ENCODE results near the gene PLA2G2C. TPM values are rescaled to one million over a fixed set of nuclear protein-coding genes. Genes with fewer than 3 reads are reported as not detected.

Gene PLA2G2C
- total RNA-seq, 5 donors from 2014 or later (not counting 1 experiment from before 2014, with no cell fraction given), result 0.85 TPM; not detected in 4

DNA sequence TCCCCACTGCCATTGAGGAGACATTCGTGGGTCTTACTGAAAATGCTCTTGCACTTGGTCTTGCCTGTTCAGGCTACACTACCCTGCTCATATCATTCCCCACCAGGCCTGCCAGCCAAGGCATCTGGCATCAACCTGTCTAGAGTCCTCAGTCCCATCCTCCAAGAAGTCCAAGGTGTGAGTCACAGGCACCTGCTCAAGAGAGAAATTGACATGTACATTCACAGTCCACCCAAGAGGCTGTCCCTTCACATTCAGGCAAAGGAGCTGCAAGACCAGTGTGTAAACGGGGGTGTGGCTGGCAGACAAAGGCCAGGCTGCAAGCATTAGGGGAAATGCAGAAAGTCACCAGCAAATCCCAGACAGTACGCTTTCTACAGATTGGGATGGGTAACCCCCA is 13.1 kb upstream of the PLA2G2C start:
- ChIA-PET POLR2A (no interaction called here), CTCF (no interaction called here)
- Mint-ChIP-seq H3K36me3 (no peaks in the 10 kb centered on the region), H3K27ac (no peak overlapping the region), H3K4me3 (no peak overlapping the region), H3K9me3 (no peaks in the 10 kb centered on the region), H3K4me1 (peaks cover 0 to 3% (median 0%) of the 10 kb centered on the region in 3 donors), H3K27me3 (peaks cover 25 to 29% of the 10 kb centered on the region in 2 donors)
- peaks cover 0 to 3% of the 10 kb centered on the region in 2 experiments for H3K4me1 ChIP-seq (ENCODE audit: control insufficient read depth in 1 of 2, extremely low read depth in 1 of 2, insufficient read depth in 2 of 2, low read length in 2 of 2)
- H3K9me3 ChIP-seq, result no peaks in the 10 kb centered on the region
- peaks cover 0 to 21% of the 10 kb centered on the region in 2 experiments for H3K27me3 ChIP-seq (replicated peaks in 1 of 2; ENCODE audit: control insufficient read depth in 2 of 2, extremely low read depth in 1 of 2, insufficient read depth in 2 of 2, low read length in 1 of 2)
- no peak overlapping the region for H3K4me3 ChIP-seq (ENCODE audit: control insufficient read depth in 1 of 2, extremely low read depth in 1 of 2, low read length in 1 of 2)
- WGBS (ENCODE audit: insufficient coverage), result 22% methylated on average over 2 of the region's 3 CpGs
- H3K27ac ChIP-seq (ENCODE audit: low read length), result no peak overlapping the region
- H3K36me3 ChIP-seq (ENCODE audit: control insufficient read depth in 2 of 2, extremely low read depth in 1 of 2, insufficient read depth in 1 of 2, low read length in 1 of 2), result no peaks in the 10 kb centered on the region
- ATAC-seq (replicated peaks in 1 of 4), result no peak
- DNase-seq, result no peak

- Histone ChIP-seq H3K9me3 (no peaks in the 10 kb centered on the region), H3K4me3 (ENCODE audit: control insufficient read depth in 1 of 2, extremely low read depth in 1 of 2, low read length in 1 of 2) (no peak overlapping the region), H3K27me3 (replicated peaks in 1 of 2; ENCODE audit: control insufficient read depth in 2 of 2, extremely low read depth in 1 of 2, insufficient read depth in 2 of 2, low read length in 1 of 2) (peaks cover 0 to 21% of the 10 kb centered on the region in 2 experiments), H3K4me1 (ENCODE audit: control insufficient read depth in 1 of 2, extremely low read depth in 1 of 2, insufficient read depth in 2 of 2, low read length in 2 of 2) (peaks cover 0 to 3% of the 10 kb centered on the region in 2 experiments), H3K27ac (ENCODE audit: low read length) (no peak overlapping the region), H3K36me3 (ENCODE audit: control insufficient read depth in 2 of 2, extremely low read depth in 1 of 2, insufficient read depth in 1 of 2, low read length in 1 of 2) (no peaks in the 10 kb centered on the region)
- no peaks in the 10 kb centered on the region for H3K36me3 Mint-ChIP-seq
- CTCF ChIA-PET, result no interaction called here
- no peak overlapping the region for H3K27ac Mint-ChIP-seq
- H3K9me3 Mint-ChIP-seq, result no peaks in the 10 kb centered on the region
- H3K4me1 Mint-ChIP-seq, result peaks cover 0 to 3% (median 0%) of the 10 kb centered on the region in 3 donors
- ATAC-seq (replicated peaks in 1 of 4) (no peak), DNase-seq (no peak)
- 77% methylated on average over 5 of the region's 7 CpGs for WGBS (ENCODE audit: insufficient coverage)
- POLR2A ChIA-PET, result no interaction called here
- peaks cover 25 to 32% of the 10 kb centered on the region in 2 donors for H3K27me3 Mint-ChIP-seq
- no peak overlapping the region for H3K4me3 Mint-ChIP-seq
These were observed 12.6 kb upstream of the PLA2G2C start for GRCh38 chr1:20198918-20199317.

DNA sequence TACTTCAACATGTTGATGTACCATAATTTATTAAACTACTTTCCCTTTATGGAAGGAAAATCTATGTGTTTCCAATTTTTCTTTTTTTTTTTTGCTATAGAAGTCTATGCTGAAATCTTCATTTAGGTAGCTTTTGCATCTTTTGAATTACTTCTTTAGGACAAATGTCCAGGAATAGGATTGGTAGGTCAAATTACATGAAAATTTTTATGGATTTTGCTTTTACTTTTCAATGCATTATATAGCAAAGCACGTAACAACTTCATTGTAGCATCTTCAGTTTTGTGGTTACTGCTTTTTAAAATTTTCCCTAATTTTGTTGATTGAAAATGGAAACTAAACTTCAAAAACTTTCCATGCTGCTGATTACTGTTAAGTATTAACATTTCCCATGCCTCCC is 12.0 kb upstream of the PLA2G2C start:
- no peaks in the 10 kb centered on the region for H3K36me3 Mint-ChIP-seq
- H3K27ac Mint-ChIP-seq, result no peak overlapping the region
- no peak overlapping the region for H3K27ac ChIP-seq (ENCODE audit: low read length)
- peaks cover 0 to 18% of the 10 kb centered on the region in 2 experiments for H3K27me3 ChIP-seq (replicated peaks in 1 of 2; ENCODE audit: control insufficient read depth in 2 of 2, extremely low read depth in 1 of 2, insufficient read depth in 2 of 2, low read length in 1 of 2)
- no peak for ATAC-seq (replicated peaks in 1 of 4)
- H3K4me3 Mint-ChIP-seq, result no peak overlapping the region
- POLR2A ChIA-PET, result no interaction called here
- no peak overlapping the region for H3K4me3 ChIP-seq (ENCODE audit: control insufficient read depth in 1 of 2, extremely low read depth in 1 of 2, low read length in 1 of 2)
- H3K4me1 ChIP-seq (ENCODE audit: control insufficient read depth in 1 of 2, extremely low read depth in 1 of 2, insufficient read depth in 2 of 2, low read length in 2 of 2), result peaks cover 0 to 3% of the 10 kb centered on the region in 2 experiments
- H3K27me3 Mint-ChIP-seq, result peaks cover 23 to 26% of the 10 kb centered on the region in 2 donors
- no peaks in the 10 kb centered on the region for H3K9me3 Mint-ChIP-seq
- no CpG with 5 or more reads among the region's 1 CpG for WGBS (ENCODE audit: insufficient coverage)
- CTCF ChIA-PET, result no interaction called here
- H3K9me3 ChIP-seq, result no peaks in the 10 kb centered on the region
- peaks cover 0 to 3% (median 0%) of the 10 kb centered on the region in 3 donors for H3K4me1 Mint-ChIP-seq
- no peak for DNase-seq
- H3K36me3 ChIP-seq (ENCODE audit: control insufficient read depth in 2 of 2, extremely low read depth in 1 of 2, insufficient read depth in 1 of 2, low read length in 1 of 2), result no peaks in the 10 kb centered on the region

DNA sequence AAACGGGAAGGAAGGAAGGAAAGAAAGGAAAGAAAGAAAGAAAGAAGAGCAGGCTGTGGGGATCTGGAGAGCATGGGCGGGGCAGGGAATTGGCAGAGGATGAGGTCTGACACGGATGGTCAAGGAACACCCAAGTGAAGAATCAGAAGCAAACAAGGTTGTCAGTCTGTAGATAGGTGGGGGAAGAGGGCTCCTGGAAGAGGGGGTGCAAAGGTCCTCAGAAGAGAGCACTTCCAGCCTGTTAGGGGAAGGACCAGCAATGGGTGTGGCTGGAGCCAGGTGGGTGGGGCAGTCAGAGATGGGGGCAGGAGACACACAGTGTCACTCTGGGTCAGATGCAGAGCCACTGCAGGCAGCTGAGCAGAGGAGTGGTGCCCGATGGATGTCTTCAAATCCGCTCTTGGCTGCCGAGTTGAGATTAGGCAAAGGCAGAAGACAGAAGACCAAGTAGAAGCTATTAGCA is 11.0 kb upstream of the PLA2G2C start:
- no peaks in the 10 kb centered on the region for H3K36me3 ChIP-seq (ENCODE audit: control insufficient read depth in 2 of 2, extremely low read depth in 1 of 2, insufficient read depth in 1 of 2, low read length in 1 of 2)
- 81% methylated on average over 2 of the region's 6 CpGs for WGBS (ENCODE audit: insufficient coverage)
- no peak overlapping the region for H3K4me3 Mint-ChIP-seq
- H3K9me3 ChIP-seq, result no peaks in the 10 kb centered on the region
- no peak overlapping the region for H3K27ac Mint-ChIP-seq
- peaks cover 18 to 24% of the 10 kb centered on the region in 2 donors for H3K27me3 Mint-ChIP-seq
- no peak for ATAC-seq (replicated peaks in 1 of 4)
- H3K4me1 ChIP-seq (ENCODE audit: control insufficient read depth in 1 of 2, extremely low read depth in 1 of 2, insufficient read depth in 2 of 2, low read length in 2 of 2), result peaks cover 0 to 3% of the 10 kb centered on the region in 2 experiments
- ChIA-PET CTCF (interaction anchor here (0.6 to 0.7 kb wide), 2 partner anchors 21 to 53 kb away, joined by 3 to 14 read pairs; no protein-coding TSS in a partner anchor), POLR2A (no interaction called here)
- DNase-seq, result no peak
- no peaks in the 10 kb centered on the region for H3K36me3 Mint-ChIP-seq
- peaks cover 0 to 3% (median 0%) of the 10 kb centered on the region in 3 donors for H3K4me1 Mint-ChIP-seq
- H3K9me3 Mint-ChIP-seq, result no peaks in the 10 kb centered on the region
- no peak overlapping the region for H3K4me3 ChIP-seq (ENCODE audit: control insufficient read depth in 1 of 2, extremely low read depth in 1 of 2, low read length in 1 of 2)
- H3K27me3 ChIP-seq (replicated peaks in 1 of 2; ENCODE audit: control insufficient read depth in 2 of 2, extremely low read depth in 1 of 2, insufficient read depth in 2 of 2, low read length in 1 of 2), result peaks cover 0 to 17% of the 10 kb centered on the region in 2 experiments
- H3K27ac ChIP-seq (ENCODE audit: low read length), result no peak overlapping the region

- Mint-ChIP-seq H3K27ac (no peak overlapping the region), H3K4me1 (peaks cover 0 to 3% (median 0%) of the 10 kb centered on the region in 3 donors)
- no peak overlapping the region for H3K27ac ChIP-seq (ENCODE audit: low read length)
These were observed 9.1 kb upstream of the PLA2G2C start for GRCh38 chr1:20195462-20195780.

GRCh38 chr1:20194757-20195461 is 8.6 kb upstream of the PLA2G2C start:
- H3K4me3 ChIP-seq (ENCODE audit: control insufficient read depth in 1 of 2, extremely low read depth in 1 of 2, low read length in 1 of 2), result no peak overlapping the region
- no peak overlapping the region for H3K27ac ChIP-seq (ENCODE audit: low read length)
- ChIA-PET CTCF (interaction anchor here (0.5 to 1.4 kb wide), 9 partner anchors 8 to 1053 kb away, joined by 3 to 6 read pairs (median 4); no protein-coding TSS in a partner anchor), POLR2A (no interaction called here)
- H3K27me3 ChIP-seq (replicated peaks in 1 of 2; ENCODE audit: control insufficient read depth in 2 of 2, extremely low read depth in 1 of 2, insufficient read depth in 2 of 2, low read length in 1 of 2), result peaks cover 0 to 22% of the 10 kb centered on the region in 2 experiments
- Mint-ChIP-seq H3K36me3 (no peaks in the 10 kb centered on the region), H3K4me3 (no peak overlapping the region), H3K4me1 (peaks cover 0 to 3% (median 0%) of the 10 kb centered on the region in 3 donors), H3K27me3 (peaks cover 11 to 16% of the 10 kb centered on the region in 2 donors), H3K9me3 (no peaks in the 10 kb centered on the region), H3K27ac (no peak overlapping the region)
- H3K4me1 ChIP-seq (ENCODE audit: control insufficient read depth in 1 of 2, extremely low read depth in 1 of 2, insufficient read depth in 2 of 2, low read length in 2 of 2), result peaks cover 0 to 3% of the 10 kb centered on the region in 2 experiments
- WGBS (ENCODE audit: insufficient coverage), result 37% methylated on average over 8 of the region's 15 CpGs
- no peaks in the 10 kb centered on the region for H3K9me3 ChIP-seq
- peak; percentile 29 to 80 (median 65) for DNase-seq
- no peaks in the 10 kb centered on the region for H3K36me3 ChIP-seq (ENCODE audit: control insufficient read depth in 2 of 2, extremely low read depth in 1 of 2, insufficient read depth in 1 of 2, low read length in 1 of 2)
- ATAC-seq (replicated peaks in 1 of 4), result peak; percentile 58 to 85 (median 70)

More at GRCh38 chr1:20195462-20195780, 9.1 kb upstream of the PLA2G2C start:
- H3K9me3 ChIP-seq, result no peaks in the 10 kb centered on the region
- peaks cover 16 to 21% of the 10 kb centered on the region in 2 donors for H3K27me3 Mint-ChIP-seq
- no peak overlapping the region for H3K4me3 ChIP-seq (ENCODE audit: control insufficient read depth in 1 of 2, extremely low read depth in 1 of 2, low read length in 1 of 2)
- peaks cover 0 to 24% of the 10 kb centered on the region in 2 experiments for H3K27me3 ChIP-seq (replicated peaks in 1 of 2; ENCODE audit: control insufficient read depth in 2 of 2, extremely low read depth in 1 of 2, insufficient read depth in 2 of 2, low read length in 1 of 2)
- no peaks in the 10 kb centered on the region for H3K36me3 Mint-ChIP-seq
- no peaks in the 10 kb centered on the region for H3K9me3 Mint-ChIP-seq
- no CpG with 5 or more reads among the region's 4 CpGs for WGBS (ENCODE audit: insufficient coverage)
- DNase-seq (no peak), ATAC-seq (replicated peaks in 1 of 4) (no peak)
- H3K36me3 ChIP-seq (ENCODE audit: control insufficient read depth in 2 of 2, extremely low read depth in 1 of 2, insufficient read depth in 1 of 2, low read length in 1 of 2), result no peaks in the 10 kb centered on the region
- POLR2A ChIA-PET, result no interaction called here
- CTCF ChIA-PET, result interaction anchor here (0.5 to 1.4 kb wide), 13 partner anchors 9 to 533 kb away, joined by 3 to 4 read pairs (median 4); no protein-coding TSS in a partner anchor
- no peak overlapping the region for H3K4me3 Mint-ChIP-seq
- peaks cover 0 to 3% of the 10 kb centered on the region in 2 experiments for H3K4me1 ChIP-seq (ENCODE audit: control insufficient read depth in 1 of 2, extremely low read depth in 1 of 2, insufficient read depth in 2 of 2, low read length in 2 of 2)

Data from T-cell (primary cell).